ENCODE measurements around the gene SRGAP1. TPM values are rescaled to one million over a fixed set of nuclear protein-coding genes. Genes with fewer than 3 reads are reported as not detected.

The SRGAP1 gene
- total RNA-seq, 8 experiments from 2014 or later = 2.2 to 11.4 (median 8.3) TPM

DNA sequence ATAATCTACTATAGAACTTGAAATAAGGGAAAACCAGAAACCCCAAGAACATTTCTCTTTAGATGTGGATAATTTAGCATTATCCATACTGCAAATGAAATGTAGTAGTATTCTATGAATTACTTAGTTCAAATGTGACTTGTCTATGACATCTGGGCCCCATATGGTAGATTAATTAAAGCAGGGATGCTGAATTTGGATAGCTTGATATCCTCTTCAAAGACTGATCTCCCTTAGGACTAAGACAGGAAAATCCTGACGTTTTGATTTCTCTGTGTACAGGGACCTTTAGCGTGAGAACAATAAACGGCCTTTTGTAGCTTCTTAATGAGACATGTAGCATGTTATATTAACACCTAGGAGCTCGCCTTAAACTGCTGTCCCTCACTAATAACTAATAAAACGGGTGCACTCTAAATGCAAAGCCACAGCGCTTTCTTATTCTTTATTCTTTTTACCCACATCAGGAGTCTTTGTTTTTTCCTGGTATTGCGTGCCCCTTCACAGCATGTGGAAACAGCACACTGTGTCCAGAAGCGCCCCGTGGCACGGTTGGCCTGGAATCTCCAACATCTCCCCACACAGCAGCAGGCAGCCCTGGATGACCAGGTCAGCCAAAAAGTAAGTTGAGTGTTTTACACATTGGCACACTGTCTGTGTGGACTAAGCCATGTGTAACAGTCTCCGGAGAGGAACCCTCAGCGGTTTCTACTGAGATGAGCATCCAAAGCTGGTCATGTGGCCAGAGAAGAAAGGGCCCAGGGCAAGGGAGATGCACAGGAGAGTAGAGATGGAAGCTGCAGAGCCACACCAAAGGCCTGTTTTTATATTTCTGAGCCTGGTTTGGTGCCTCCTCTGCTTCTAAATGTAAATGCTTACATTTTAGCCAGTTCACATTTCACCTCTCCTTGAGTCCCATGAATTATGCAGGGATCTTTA is 93.1 kb downstream of the SRGAP1 start:
- no peak overlapping the region for H3K27ac ChIP-seq
- peak in 3 of 8 experiments; percentile 71 to 80 (median 76) for ATAC-seq (replicated peaks in 6 of 8)
- in situ Hi-C loops (cut with MboI; ENCODE audit: low pct_unique_long_range_greater_than_20kb in 2 of 9, low sequenced_read_pairs in 9 of 9, unreplicated experiment in 9 of 9) = no loop called here
- peaks cover 14 to 16% of the 10 kb centered on the region in 2 donors for H3K4me1 ChIP-seq (replicated peaks in 1 of 2)
- no peak overlapping the region for H3K4me3 ChIP-seq
- WGBS, 10 experiments = 22 to 93% (median 85%) methylated on average over 4 to 12 of the region's 12 CpGs

DNA sequence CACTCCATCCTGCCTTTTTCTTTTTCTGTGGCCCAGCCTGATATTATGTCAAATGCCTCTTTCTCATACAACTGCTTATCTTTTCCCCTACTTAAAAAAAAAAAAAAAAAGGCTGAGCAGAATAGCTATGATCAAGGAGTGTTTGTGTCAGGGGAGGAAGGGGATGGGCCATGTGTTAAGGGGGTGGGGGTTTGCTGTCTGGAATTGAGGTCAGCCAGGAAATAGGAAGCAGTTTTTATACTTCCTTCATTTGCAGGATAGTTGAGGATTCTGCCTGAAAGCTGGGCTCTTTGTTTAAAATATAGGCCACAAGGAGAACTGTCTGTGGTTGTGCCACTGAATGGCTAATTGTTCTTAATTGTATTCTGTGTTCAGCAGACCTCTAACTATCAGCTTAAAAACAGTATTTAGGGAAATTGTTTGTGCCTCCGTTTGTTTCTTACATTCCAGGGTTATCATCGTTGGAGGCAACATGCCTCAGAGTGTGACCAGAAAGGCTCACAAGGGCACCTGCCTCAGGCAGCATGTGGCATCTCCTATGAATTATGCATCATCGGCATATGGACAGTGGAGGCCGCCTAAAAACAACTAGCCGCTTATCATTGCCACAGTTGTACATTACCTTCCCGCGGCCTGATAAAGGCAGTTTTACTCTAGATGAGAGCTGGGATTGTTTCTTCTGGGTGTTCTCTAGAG is 96.0 kb downstream of the SRGAP1 start:
- 40 to 100% (median 73%) methylated on average over 1 to 5 of the region's 7 CpGs; no CpG with 5 or more reads in 1 of the 10 experiments for WGBS, 10 experiments
- H3K27ac ChIP-seq = no peak overlapping the region
- peaks cover 14 to 16% of the 10 kb centered on the region in 2 donors for H3K4me1 ChIP-seq (replicated peaks in 1 of 2)
- ATAC-seq (replicated peaks in 6 of 8) = peak in 6 of 8 experiments; percentile 9 to 95 (median 82)
- H3K4me3 ChIP-seq = no peak overlapping the region
- in situ Hi-C loops (cut with MboI; ENCODE audit: low pct_unique_long_range_greater_than_20kb in 2 of 9, low sequenced_read_pairs in 9 of 9, unreplicated experiment in 9 of 9) = no loop called here

DNA sequence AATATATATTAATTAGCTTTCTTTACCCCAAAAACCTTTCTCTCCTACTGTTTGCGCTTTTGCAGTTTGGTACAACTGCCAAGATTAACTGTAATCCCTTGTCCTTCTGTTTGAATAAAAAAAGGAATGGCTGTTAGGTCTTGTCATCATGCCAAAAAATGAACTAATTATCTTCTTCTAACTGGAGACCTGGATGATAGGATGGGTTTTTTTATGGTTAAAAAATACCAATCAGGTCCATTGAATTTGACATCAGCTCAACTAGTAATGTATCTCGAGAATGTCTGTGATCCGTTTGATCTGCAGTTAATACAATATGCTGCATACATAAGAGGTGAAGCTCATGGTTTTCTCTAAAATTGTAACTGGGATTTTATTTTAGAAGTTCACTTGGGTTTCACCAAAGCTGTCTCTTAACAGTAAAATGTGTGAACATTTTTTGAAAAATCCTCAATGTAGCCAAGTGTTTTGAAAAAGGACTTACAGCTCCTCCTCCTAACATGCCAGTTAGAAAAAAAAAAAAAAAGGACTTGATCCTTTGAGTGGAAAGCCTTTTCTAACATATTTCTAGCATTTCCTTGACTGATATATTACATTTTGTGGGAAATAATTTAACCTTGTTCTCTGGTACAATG is 96.8 kb downstream of the SRGAP1 start:
- no peak overlapping the region for H3K4me3 ChIP-seq
- H3K4me1 ChIP-seq (replicated peaks in 1 of 2) = peaks cover 14 to 16% of the 10 kb centered on the region in 2 donors
- in situ Hi-C loops (cut with MboI; ENCODE audit: low pct_unique_long_range_greater_than_20kb in 2 of 9, low sequenced_read_pairs in 9 of 9, unreplicated experiment in 9 of 9) = no loop called here
- WGBS, 10 experiments = 70 to 100% (median 84%) methylated on average over 1 to 3 of the region's 3 CpGs; no CpG with 5 or more reads in 2 of the 10 experiments
- no peak for ATAC-seq (replicated peaks in 6 of 8)
- H3K27ac ChIP-seq = no peak overlapping the region

DNA sequence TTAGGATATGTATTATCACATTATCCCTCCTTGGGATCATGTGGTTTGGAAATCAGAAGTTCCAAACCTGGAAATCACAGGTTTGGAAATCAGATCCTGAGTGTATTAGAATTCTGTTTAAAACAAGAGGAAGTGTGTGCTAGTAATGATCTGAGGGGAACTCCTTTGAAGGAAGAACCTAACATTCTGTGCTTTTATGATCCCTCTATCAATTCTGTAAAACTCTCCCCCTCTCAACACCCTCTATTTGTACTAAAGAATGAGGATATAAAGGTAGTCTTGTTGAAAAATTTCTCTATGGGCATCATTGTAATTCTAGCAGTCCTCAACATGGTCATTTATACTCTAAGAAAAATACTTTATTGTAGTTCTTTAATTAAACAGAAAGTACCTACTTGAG is 97.4 kb downstream of the SRGAP1 start:
- H3K4me3 ChIP-seq = no peak overlapping the region
- no peak for ATAC-seq (replicated peaks in 6 of 8)
- in situ Hi-C loops (cut with MboI; ENCODE audit: low pct_unique_long_range_greater_than_20kb in 2 of 9, low sequenced_read_pairs in 9 of 9, unreplicated experiment in 9 of 9) = no loop called here
- no peak overlapping the region for H3K27ac ChIP-seq
- H3K4me1 ChIP-seq (replicated peaks in 1 of 2) = peaks cover 14 to 16% of the 10 kb centered on the region in 2 donors

DNA sequence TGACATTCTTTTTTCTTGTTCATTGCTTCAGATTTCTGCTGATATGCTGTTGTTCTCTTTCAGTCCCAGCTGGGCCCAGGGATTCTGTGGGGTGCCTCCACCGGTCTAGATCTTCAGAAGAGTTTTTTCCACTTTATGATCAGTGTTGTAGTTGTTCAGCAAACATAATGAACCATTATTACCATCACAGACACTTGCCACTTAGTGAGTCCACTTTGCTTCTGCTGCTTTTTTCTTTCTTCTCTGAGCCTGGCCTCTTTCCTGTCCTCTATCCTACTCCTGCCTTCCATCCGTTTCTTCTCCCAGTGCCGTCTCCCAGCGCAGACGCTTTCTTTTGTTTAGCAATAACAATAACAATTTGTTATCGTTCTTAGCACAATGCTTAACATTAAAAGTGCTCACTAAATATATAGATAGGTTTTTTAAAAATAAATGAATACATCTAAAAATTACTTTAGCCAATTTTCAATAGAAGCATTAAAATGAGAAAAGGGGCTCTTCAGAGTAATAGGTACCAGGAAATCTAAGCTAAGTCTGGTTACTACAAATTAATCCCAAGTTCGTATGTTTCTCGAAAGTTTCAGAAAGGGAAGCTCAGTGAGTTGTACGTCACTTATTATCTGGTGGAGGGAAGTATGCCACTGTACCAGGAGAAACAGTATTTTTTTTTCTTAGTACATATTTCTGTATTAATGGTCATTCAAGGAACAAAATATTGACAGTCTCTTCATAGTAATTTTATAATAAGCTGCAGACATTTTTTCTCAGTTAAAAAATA is 98.2 kb downstream of the SRGAP1 start:
- Histone ChIP-seq H3K27ac (no peak overlapping the region), H3K4me3 (no peak overlapping the region), H3K4me1 (replicated peaks in 1 of 2) (peaks cover 14 to 16% of the 10 kb centered on the region in 2 donors)
- 74 to 97% (median 92%) methylated on average over 4 to 9 of the region's 9 CpGs for WGBS, 10 experiments
- no peak for ATAC-seq (replicated peaks in 6 of 8)
- in situ Hi-C loops (cut with MboI; ENCODE audit: low pct_unique_long_range_greater_than_20kb in 2 of 9, low sequenced_read_pairs in 9 of 9, unreplicated experiment in 9 of 9) = no loop called here

DNA sequence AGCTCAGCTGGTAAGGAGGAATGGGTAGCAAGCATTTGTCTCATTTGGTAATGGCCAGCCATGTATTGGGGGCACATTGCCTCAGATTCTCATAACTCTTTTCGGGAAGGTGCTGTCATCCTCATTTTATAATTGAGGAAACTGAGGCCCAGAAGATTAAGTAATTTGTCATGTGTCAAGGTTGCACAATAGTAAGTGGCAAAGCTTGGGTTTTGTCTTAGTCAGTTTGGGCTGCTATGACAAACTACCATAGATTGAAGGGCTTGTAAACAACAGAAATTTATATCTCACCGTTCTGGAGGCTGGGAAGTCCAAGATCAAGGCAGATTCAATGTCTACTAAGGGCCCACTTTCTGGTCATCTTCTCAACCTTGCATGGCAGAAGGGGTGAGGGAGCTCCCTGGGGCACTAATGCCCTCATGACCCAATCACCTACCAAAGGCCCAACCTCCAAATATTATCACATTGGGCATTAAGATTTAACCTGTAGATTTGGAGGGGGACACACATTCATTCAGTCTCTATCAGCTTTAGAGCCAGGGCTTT is 99.6 kb downstream of the SRGAP1 start:
- Histone ChIP-seq H3K4me1 (replicated peaks in 1 of 2) (peaks cover 14 to 16% of the 10 kb centered on the region in 2 donors), H3K27ac (no peak overlapping the region), H3K4me3 (no peak overlapping the region)
- 88 to 100% (median 100%) methylated on average over 1 of the region's 2 CpGs; no CpG with 5 or more reads in 7 of the 10 experiments for WGBS, 10 experiments
- in situ Hi-C loops (cut with MboI; ENCODE audit: low pct_unique_long_range_greater_than_20kb in 2 of 9, low sequenced_read_pairs in 9 of 9, unreplicated experiment in 9 of 9) = no loop called here
- ATAC-seq (replicated peaks in 6 of 8) = no peak

DNA sequence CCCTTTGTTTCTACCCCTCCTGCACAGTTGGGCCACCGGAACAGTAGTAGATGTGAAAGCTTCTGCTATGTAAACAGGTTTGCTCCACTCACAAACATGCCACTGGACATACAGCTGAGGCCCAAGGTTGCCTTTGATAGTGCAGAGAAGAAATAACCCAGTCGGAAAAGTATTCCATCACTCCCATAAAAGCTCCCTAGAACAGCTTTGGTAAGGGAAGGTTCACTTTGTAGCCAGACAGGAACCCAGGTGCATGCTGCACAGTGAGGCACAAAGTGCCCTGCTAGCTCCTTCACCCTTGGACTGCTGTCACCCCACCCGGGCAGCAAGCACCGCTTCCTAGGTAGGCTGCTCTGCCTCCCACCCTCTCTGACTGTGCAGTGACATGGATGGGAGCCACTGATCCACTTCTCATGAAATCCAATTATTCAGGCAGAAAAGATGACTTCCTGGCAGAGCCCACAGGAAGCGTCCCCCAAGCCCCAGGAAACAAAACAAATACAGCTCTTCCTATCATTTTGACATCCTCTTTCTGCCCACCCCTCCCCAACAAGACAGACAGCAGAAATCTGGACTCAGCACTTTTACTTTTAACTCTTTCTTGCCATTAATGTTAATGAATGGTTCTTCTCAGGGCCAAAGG is 100.2 kb downstream of the SRGAP1 start:
- WGBS, 10 experiments = 76 to 100% (median 80%) methylated on average over 1 to 3 of the region's 5 CpGs; no CpG with 5 or more reads in 5 of the 10 experiments
- ATAC-seq (replicated peaks in 6 of 8) = peak in 1 of 8 experiments; percentile 15
- H3K4me1 ChIP-seq (replicated peaks in 1 of 2) = peaks cover 14 to 16% of the 10 kb centered on the region in 2 donors
- no peak overlapping the region for H3K27ac ChIP-seq
- in situ Hi-C loops (cut with MboI; ENCODE audit: low pct_unique_long_range_greater_than_20kb in 2 of 9, low sequenced_read_pairs in 9 of 9, unreplicated experiment in 9 of 9) = no loop called here
- no peak overlapping the region for H3K4me3 ChIP-seq

DNA sequence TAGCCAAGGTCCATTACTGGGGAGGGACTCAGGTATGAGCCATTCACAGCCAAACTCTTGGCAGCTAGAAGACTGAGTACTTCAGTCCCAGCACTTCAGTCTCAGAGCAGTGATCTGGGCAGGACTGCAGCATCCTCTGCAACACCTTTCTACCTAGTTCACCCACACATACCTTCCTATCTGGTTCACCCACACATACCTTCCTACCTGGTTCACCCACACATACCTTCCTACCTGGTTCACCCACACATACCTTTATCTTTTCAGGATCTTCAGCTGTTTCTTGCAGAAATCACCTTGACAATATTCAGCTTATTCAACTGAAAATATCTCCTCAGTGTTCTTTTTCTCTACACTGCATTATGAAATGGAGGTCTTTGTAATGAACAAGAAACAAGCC is 101.3 kb downstream of the SRGAP1 start:
- ATAC-seq (replicated peaks in 6 of 8) = no peak
- H3K4me1 ChIP-seq (replicated peaks in 1 of 2) = peaks cover 6 to 7% of the 10 kb centered on the region in 2 donors
- no peak overlapping the region for H3K4me3 ChIP-seq
- no peak overlapping the region for H3K27ac ChIP-seq
- in situ Hi-C loops (cut with MboI; ENCODE audit: low pct_unique_long_range_greater_than_20kb in 2 of 9, low sequenced_read_pairs in 9 of 9, unreplicated experiment in 9 of 9) = no loop called here

DNA sequence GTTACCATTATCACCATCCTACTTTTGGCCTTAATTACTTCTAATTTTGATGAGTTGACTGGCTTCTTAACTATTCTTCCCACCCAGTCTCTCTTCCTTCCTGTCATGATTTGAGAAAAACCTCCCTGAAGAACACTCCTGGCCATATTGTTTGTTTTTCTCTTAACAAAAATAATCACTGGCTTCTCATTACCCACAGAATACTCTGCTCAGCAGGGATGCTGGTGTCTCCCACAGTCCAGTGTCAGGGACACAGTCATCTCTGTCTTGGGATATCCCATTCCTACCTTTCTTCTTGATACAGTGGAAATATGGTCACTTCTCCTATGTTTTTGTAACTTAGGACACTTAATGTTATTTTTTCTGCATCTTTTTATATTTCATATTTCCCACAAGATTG is 103.7 kb downstream of the SRGAP1 start:
- H3K4me3 ChIP-seq = no peak overlapping the region
- H3K4me1 ChIP-seq (replicated peaks in 1 of 2) = no peaks in the 10 kb centered on the region
- in situ Hi-C loops (cut with MboI; ENCODE audit: low pct_unique_long_range_greater_than_20kb in 2 of 9, low sequenced_read_pairs in 9 of 9, unreplicated experiment in 9 of 9) = no loop called here
- H3K27ac ChIP-seq = no peak overlapping the region
- ATAC-seq (replicated peaks in 6 of 8) = no peak

DNA sequence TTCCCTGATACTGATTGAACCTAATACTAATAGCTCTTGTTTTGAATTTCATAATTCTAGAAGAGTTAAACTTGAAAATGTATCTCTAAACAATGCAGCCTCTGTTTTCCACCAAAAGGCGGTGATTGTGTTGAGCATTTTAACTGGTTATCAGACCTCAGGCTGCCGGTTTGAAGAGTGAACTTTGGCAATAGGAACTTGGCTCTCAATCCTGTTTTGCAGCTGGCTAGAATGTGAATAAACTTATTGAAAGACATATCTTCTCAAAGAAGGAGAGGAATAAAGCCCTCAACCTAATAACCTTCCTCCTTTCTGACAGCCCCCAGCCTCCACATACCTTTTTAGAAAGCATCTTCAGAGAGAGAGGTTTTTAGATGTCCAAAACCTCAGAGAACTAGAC is 105.4 kb downstream of the SRGAP1 start:
- no peak for ATAC-seq (replicated peaks in 6 of 8)
- Histone ChIP-seq H3K4me3 (no peak overlapping the region), H3K4me1 (replicated peaks in 1 of 2) (no peaks in the 10 kb centered on the region), H3K27ac (no peak overlapping the region)
- in situ Hi-C loops (cut with MboI; ENCODE audit: low pct_unique_long_range_greater_than_20kb in 2 of 9, low sequenced_read_pairs in 9 of 9, unreplicated experiment in 9 of 9) = no loop called here
- 60 to 100% (median 82%) methylated on average over 1 to 2 of the region's 2 CpGs; no CpG with 5 or more reads in 2 of the 10 experiments for WGBS, 10 experiments

DNA sequence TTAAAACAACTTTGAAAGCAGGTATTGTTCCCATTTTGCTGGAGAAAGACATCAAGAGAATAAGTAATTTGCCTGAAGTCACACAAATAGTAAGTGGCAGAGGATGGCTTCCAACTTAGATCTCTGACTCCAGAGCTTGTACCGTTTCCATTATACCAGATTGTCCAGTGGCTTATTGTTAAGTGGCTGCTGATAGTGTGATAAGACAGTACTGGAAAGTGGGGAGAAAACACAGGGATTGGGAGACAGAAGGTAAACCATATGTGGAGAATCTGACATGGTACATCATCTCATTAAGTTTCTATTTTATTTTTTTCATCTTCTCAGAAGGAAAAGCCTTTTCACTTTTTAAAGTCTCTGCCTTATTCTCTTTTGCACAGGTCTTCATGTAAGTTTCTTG is 108.5 kb downstream of the SRGAP1 start:
- in situ Hi-C loops (cut with MboI; ENCODE audit: low pct_unique_long_range_greater_than_20kb in 2 of 9, low sequenced_read_pairs in 9 of 9, unreplicated experiment in 9 of 9) = no loop called here
- ATAC-seq (replicated peaks in 6 of 8) = no peak
- Histone ChIP-seq H3K27ac (no peak overlapping the region), H3K4me3 (no peak overlapping the region), H3K4me1 (replicated peaks in 1 of 2) (no peaks in the 10 kb centered on the region)
- WGBS, 10 experiments = 38 to 100% (median 91%) methylated on average over 1 of the region's 1 CpG; no CpG with 5 or more reads in 3 of the 10 experiments
